ENCODE data around the gene POU2F3.

GRCh38 chr11:120358729-120359128, 118.8 kb downstream of the POU2F3 start:
- TF ChIP-seq POLR2AphosphoS5 (IDR thresholded peaks at IDR 0.05; ENCODE audit: low read depth, low read length) (no peak), CTCF (IDR thresholded peaks at IDR 0.05) (no peak)
- TF ChIP-seq, protein P1, sequence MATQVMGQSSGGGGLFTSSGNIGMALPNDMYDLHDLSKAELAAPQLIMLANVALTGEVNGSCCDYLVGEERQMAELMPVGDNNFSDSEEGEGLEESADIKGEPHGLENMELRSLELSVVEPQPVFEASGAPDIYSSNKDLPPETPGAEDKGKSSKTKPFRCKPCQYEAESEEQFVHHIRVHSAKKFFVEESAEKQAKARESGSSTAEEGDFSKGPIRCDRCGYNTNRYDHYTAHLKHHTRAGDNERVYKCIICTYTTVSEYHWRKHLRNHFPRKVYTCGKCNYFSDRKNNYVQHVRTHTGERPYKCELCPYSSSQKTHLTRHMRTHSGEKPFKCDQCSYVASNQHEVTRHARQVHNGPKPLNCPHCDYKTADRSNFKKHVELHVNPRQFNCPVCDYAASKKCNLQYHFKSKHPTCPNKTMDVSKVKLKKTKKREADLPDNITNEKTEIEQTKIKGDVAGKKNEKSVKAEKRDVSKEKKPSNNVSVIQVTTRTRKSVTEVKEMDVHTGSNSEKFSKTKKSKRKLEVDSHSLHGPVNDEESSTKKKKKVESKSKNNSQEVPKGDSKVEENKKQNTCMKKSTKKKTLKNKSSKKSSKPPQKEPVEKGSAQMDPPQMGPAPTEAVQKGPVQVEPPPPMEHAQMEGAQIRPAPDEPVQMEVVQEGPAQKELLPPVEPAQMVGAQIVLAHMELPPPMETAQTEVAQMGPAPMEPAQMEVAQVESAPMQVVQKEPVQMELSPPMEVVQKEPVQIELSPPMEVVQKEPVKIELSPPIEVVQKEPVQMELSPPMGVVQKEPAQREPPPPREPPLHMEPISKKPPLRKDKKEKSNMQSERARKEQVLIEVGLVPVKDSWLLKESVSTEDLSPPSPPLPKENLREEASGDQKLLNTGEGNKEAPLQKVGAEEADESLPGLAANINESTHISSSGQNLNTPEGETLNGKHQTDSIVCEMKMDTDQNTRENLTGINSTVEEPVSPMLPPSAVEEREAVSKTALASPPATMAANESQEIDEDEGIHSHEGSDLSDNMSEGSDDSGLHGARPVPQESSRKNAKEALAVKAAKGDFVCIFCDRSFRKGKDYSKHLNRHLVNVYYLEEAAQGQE (IDR thresholded peaks at IDR 0.05; ENCODE audit: insufficient read depth in 1 of 2, low read depth in 2 of 2, low read length in 1 of 2) = no peak
